SH-SY5Y (cell line): ENCODE data around the gene RFPL1.
"Not testable (repeated sequence)": the region's sequence is repeated elsewhere in the genome, so short reads cannot be mapped to it uniquely, and the experiment has no call there.

Source experiments
- GATA2 ChIP-seq: IDR thresholded peaks from 2 replicates; pipeline ENCODE4 v1.6.1; 2011; ENCODE audit warnings: mild to moderate bottlenecking, low read depth, low read length
- GATA3 ChIP-seq: IDR thresholded peaks from 2 replicates; pipeline ENCODE4 v1.6.1; 2011; ENCODE audit warnings: low read depth, mild to moderate bottlenecking, low read length, moderate library complexity

The RFPL1 gene

GRCh38 chr22:29438283-29438682, at the start of gene RFPL1:
Gene RFPL1, plus strand, starts transcription at chr22:29438583.
- TF ChIP-seq GATA3, GATA2: not testable (repeated sequence)

GRCh38 chr22:29388759-29389090, 49.7 kb upstream of the RFPL1 start:
- no peak for TF ChIP-seq GATA3
- no peak for TF ChIP-seq GATA2

GRCh38 chr22:29390270-29390669, 48.1 kb upstream of the RFPL1 start:
- no peak for TF ChIP-seq GATA2
- no peak for TF ChIP-seq GATA3

- TF ChIP-seq GATA3 (no peak), GATA2 (no peak)
Measured at GRCh38 chr22:29391546-29391945, 46.8 kb upstream of the RFPL1 start.

- no peak for TF ChIP-seq GATA2
- no peak for TF ChIP-seq GATA3
Measured at GRCh38 chr22:29393019-29393608, 45.3 kb upstream of the RFPL1 start.

- no peak for TF ChIP-seq GATA2
- no peak for TF ChIP-seq GATA3
Measured at GRCh38 chr22:29394931-29395581, 43.3 kb upstream of the RFPL1 start.

GRCh38 chr22:29396126-29396525, 42.3 kb upstream of the RFPL1 start:
- no peak for TF ChIP-seq GATA2
- no peak for TF ChIP-seq GATA3

- no peak for TF ChIP-seq GATA3
- no peak for TF ChIP-seq GATA2
Measured at GRCh38 chr22:29397791-29398190, 40.6 kb upstream of the RFPL1 start.

GRCh38 chr22:29400576-29400975, 37.8 kb upstream of the RFPL1 start:
- TF ChIP-seq GATA2: no peak
- TF ChIP-seq GATA3: no peak

- no peak for TF ChIP-seq GATA2
- no peak for TF ChIP-seq GATA3
Measured at GRCh38 chr22:29408940-29409339, 29.4 kb upstream of the RFPL1 start.

GRCh38 chr22:29426476-29426875, 11.9 kb upstream of the RFPL1 start:
- TF ChIP-seq GATA3 (no peak), GATA2 (no peak)

GRCh38 chr22:29427176-29427760, 11.1 kb upstream of the RFPL1 start:
- TF ChIP-seq GATA3 (no peak), GATA2 (no peak)

- TF ChIP-seq GATA3 (no peak), GATA2 (no peak)
Measured at GRCh38 chr22:29431986-29432385, 6.4 kb upstream of the RFPL1 start.

GRCh38 chr22:29433856-29434255, 4.5 kb upstream of the RFPL1 start:
- TF ChIP-seq GATA3: no peak
- TF ChIP-seq GATA2: no peak

GRCh38 chr22:29434288-29434687, 4.1 kb upstream of the RFPL1 start:
- no peak for TF ChIP-seq GATA3
